Erythroblast (primary cell): ENCODE data around the gene ZNF816.
"Not testable (repeated sequence)": the region's sequence is repeated elsewhere in the genome, so short reads cannot be mapped to it uniquely, and the experiment has no call there.

Experiments
- GATA1 ChIP-seq: IDR thresholded peaks from 2 replicates; pipeline ENCODE4 v1.6.1; 2011; ENCODE audit warnings: low read depth, mild to moderate bottlenecking, control low read depth, low read length, moderate library complexity
- POLR2A ChIP-seq: IDR thresholded peaks from 2 replicates; pipeline ENCODE4 v1.6.1; 2011; ENCODE audit warnings: mild to moderate bottlenecking, low read length

GRCh38 chr19:52941523-52941922 lies 21.2 kb downstream of the ZNF816 start:
- not testable (repeated sequence) for TF ChIP-seq POLR2A, GATA1
